ENCODE data around the gene GRK5. TPM values are rescaled to one million over a fixed set of nuclear protein-coding genes. Genes with fewer than 3 reads are reported as not detected.

GRK5 gene
- total RNA-seq, 1 experiment from 2014 or later = 29.0 TPM

GRCh38 chr10:119383174-119383856 is 175.9 kb downstream of the GRK5 start:
- no TSS peak for BruUV-seq (replicated peaks)
- intact Hi-C loops (cut with micrococcal nuclease; ENCODE audit: unreplicated experiment) = no loop called here
- DNase-seq (ENCODE audit: low read depth, low spot score) (no peak), ATAC-seq (no peak)
- Histone ChIP-seq H3K4me3 (ENCODE audit: low read depth in 2 of 2, low read length in 2 of 2) (no peak overlapping the region), H3K36me3 (ENCODE audit: control insufficient read depth, insufficient read depth, low read length) (no peaks in the 10 kb centered on the region), H3K4me1 (ENCODE audit: control insufficient read depth, insufficient read depth, low read length) (no peaks in the 10 kb centered on the region), H3K27me3 (ENCODE audit: control insufficient read depth, insufficient read depth, low read length) (no peaks in the 10 kb centered on the region), H3K27ac (ENCODE audit: low read length) (no peak overlapping the region), H3K9me3 (ENCODE audit: control insufficient read depth, insufficient read depth, low read depth, low read length) (no peaks in the 10 kb centered on the region)
- in situ Hi-C loops (cut with HindIII; ENCODE audit: low pct_unique_long_range_greater_than_20kb, low sequenced_read_pairs) = no loop called here
- CTCF ChIA-PET = interaction anchor here (0.6 kb wide), 1 partner anchor 161 kb away, joined by 3 read pairs; no protein-coding TSS in a partner anchor
- TF ChIP-seq REST (IDR thresholded peaks at IDR 0.05; ENCODE audit: insufficient read depth in 1 of 2, low read depth in 2 of 2, low read length in 1 of 2) = no peak
- no peak for TF ChIP-seq POLR2AphosphoS5 (IDR thresholded peaks at IDR 0.05; ENCODE audit: low read depth, low read length)
- TF ChIP-seq SIN3A (IDR thresholded peaks at IDR 0.05; ENCODE audit: borderline replicate concordance, insufficient read depth, low read depth, low read length) = no peak
- no peak for TF ChIP-seq CTCF (IDR thresholded peaks at IDR 0.05)
- no peak for TF ChIP-seq TCF7L2 (IDR thresholded peaks at IDR 0.05; ENCODE audit: low read depth, low read length)
- POLR2A ChIA-PET = no interaction called here

DNA sequence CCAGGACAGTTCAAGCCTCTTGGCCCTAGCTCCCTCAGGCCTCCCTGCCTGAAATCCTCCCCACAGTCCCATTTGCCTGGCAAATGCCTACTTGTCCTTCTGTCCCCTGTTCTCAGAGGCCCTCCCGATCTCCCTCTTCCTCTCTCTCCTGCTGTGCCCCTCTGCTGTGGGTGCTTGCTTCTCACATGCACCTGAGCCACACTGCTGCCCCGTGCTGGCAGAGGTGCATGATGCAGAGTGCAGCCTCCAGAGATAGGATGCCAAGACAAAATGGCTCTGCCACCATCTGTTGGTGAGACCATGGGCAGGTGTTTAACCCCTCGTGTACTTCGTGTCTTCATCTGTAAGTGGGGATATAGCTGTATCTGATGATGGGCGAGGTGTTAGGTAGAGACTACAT is 176.8 kb downstream of the GRK5 start:
- Histone ChIP-seq H3K27ac (ENCODE audit: low read length) (no peak overlapping the region), H3K4me1 (ENCODE audit: control insufficient read depth, insufficient read depth, low read length) (no peaks in the 10 kb centered on the region), H3K36me3 (ENCODE audit: control insufficient read depth, insufficient read depth, low read length) (no peaks in the 10 kb centered on the region), H3K9me3 (ENCODE audit: control insufficient read depth, insufficient read depth, low read depth, low read length) (no peaks in the 10 kb centered on the region), H3K4me3 (ENCODE audit: low read depth in 2 of 2, low read length in 2 of 2) (no peak overlapping the region), H3K27me3 (ENCODE audit: control insufficient read depth, insufficient read depth, low read length) (no peaks in the 10 kb centered on the region)
- no TSS peak for BruUV-seq (replicated peaks)
- TF ChIP-seq REST (IDR thresholded peaks at IDR 0.05; ENCODE audit: insufficient read depth in 1 of 2, low read depth in 2 of 2, low read length in 1 of 2) (no peak), TCF7L2 (IDR thresholded peaks at IDR 0.05; ENCODE audit: low read depth, low read length) (no peak), CTCF (IDR thresholded peaks at IDR 0.05) (no peak)
- no peak for DNase-seq (ENCODE audit: low read depth, low spot score)
- in situ Hi-C loops (cut with HindIII; ENCODE audit: low pct_unique_long_range_greater_than_20kb, low sequenced_read_pairs) = no loop called here
- intact Hi-C loops (cut with micrococcal nuclease; ENCODE audit: unreplicated experiment) = no loop called here
- ATAC-seq = no peak
- ChIA-PET CTCF (interaction anchor here (0.6 kb wide), 1 partner anchor 162 kb away, joined by 3 read pairs; no protein-coding TSS in a partner anchor), POLR2A (no interaction called here)

All from Panc1 (cell line).